Measurements from ENCODE around the gene SERPINB5. TPM values are rescaled to one million over a fixed set of nuclear protein-coding genes. Genes with fewer than 3 reads are reported as not detected.

The SERPINB5 gene
- total and polyA plus RNA-seq, 2 experiments from 2014 or later: 0.16 TPM; not detected in 1

- no peak for TF ChIP-seq ZNF462 (CRISPR knock-in tag; IDR thresholded peaks at IDR 0.05)
Observed at GRCh38 chr18:63520053-63520685, 43.4 kb downstream of the SERPINB5 start (continued).

- H3K4me3 ChIP-seq: no peak overlapping the region
- Mint-ChIP-seq H3K4me3 (no peak overlapping the region), H3K4me1 (peaks cover 8% of the 10 kb centered on the region), H3K36me3 (ENCODE audit: low read depth) (no peaks in the 10 kb centered on the region), H3K27ac (no peak overlapping the region), H3K27me3 (ENCODE audit: insufficient read depth, low read depth, poor library complexity) (no peaks in the 10 kb centered on the region), H3K9me3 (no peaks in the 10 kb centered on the region)
- no peak overlapping the region for H3K27ac ChIP-seq (ENCODE audit: low read depth)
- H2AFZ ChIP-seq: no peak overlapping the region
- no peaks in the 10 kb centered on the region for H3K4me1 ChIP-seq (ENCODE audit: insufficient read depth)
- H3K27me3 ChIP-seq (ENCODE audit: insufficient read depth): no peaks in the 10 kb centered on the region
- no peak overlapping the region for H3K4me2 ChIP-seq
- no peaks in the 10 kb centered on the region for H4K20me1 ChIP-seq (replicated peaks; ENCODE audit: insufficient read depth)
- H3K79me2 ChIP-seq (replicated peaks; ENCODE audit: insufficient read depth): no peaks in the 10 kb centered on the region
- no peak for ATAC-seq
- peak; percentile 42 for DNase-seq (ENCODE audit: low spot score)
- no peaks in the 10 kb centered on the region for H3F3A ChIP-seq (replicated peaks; ENCODE audit: low read depth)
- H3K36me3 ChIP-seq (ENCODE audit: insufficient read depth): no peaks in the 10 kb centered on the region
- H3K9me2 ChIP-seq (ENCODE audit: insufficient read depth): no peaks in the 10 kb centered on the region
- TF ChIP-seq NANOG (IDR thresholded peaks at IDR 0.05; ENCODE audit: borderline replicate concordance) (no peak), ZNF462 (CRISPR knock-in tag; IDR thresholded peaks at IDR 0.05) (no peak), REST (IDR thresholded peaks at IDR 0.05; ENCODE audit: unreplicated experiment) (no peak), CREB1 (CRISPR knock-in tag; IDR thresholded peaks at IDR 0.05; ENCODE audit: low read depth) (no peak), EZH2 (IDR thresholded peaks at IDR 0.05; ENCODE audit: low read depth, unreplicated experiment) (no peak)
Observed at GRCh38 chr18:63523660-63524059, 46.9 kb downstream of the SERPINB5 start.

Measured in GM23338 (cell line).